Activated CD4-positive, alpha-beta T cell treated with anti-CD3 and anti-CD28 coated beads, Interleukin-2, amount 50 U/mL, for 16 hours (primary cell): Measurements from ENCODE around the gene P2RX6.
"Not testable (repeated sequence)": the region's sequence is repeated elsewhere in the genome, so short reads cannot be mapped to it uniquely, and the experiment has no call there.

Experiments
- DNase-seq: peaks from one replicate; pipeline ENCODE4 v3.0.0-alpha.2; 2020

Gene P2RX6

DNA sequence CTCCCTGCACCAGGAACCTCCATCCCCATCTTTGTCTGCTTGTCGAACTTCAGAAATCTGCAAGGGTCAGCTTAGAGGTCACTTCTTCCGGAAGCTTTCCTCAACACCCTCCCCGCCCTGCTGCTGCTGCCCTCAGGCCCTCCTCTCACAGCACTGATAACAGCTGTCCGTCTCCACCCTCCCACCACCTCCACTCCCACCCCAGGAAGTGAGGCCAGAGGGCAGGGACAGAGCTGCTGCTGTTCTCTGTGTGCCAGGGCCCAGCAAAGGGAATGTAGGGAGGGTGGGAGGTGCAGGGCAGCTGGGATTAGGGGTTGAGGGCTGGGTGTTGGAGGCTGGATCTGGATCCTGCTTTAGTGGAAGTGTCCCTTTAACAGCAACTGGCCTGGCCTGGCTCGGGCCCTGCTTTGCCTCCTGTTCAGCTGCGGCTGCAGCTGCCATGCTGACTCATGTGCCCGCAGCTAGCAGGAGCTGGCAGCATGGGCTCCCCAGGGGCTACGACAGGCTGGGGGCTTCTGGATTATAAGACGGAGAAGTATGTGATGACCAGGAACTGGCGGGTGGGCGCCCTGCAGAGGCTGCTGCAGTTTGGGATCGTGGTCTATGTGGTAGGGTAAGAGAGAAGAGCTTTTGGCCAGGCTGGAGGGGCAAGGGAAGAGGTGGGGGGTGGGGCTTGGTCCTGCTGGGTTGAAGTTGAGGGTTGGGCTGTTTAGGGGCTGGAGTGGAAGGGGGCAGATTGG lies at the start of gene P2RX6:
P2RX6 (plus strand) TSS at position 440 of the 740 bp plus-strand sequence; CDS start at position 450, 10 bp downstream.
- no peak for DNase-seq

DNA sequence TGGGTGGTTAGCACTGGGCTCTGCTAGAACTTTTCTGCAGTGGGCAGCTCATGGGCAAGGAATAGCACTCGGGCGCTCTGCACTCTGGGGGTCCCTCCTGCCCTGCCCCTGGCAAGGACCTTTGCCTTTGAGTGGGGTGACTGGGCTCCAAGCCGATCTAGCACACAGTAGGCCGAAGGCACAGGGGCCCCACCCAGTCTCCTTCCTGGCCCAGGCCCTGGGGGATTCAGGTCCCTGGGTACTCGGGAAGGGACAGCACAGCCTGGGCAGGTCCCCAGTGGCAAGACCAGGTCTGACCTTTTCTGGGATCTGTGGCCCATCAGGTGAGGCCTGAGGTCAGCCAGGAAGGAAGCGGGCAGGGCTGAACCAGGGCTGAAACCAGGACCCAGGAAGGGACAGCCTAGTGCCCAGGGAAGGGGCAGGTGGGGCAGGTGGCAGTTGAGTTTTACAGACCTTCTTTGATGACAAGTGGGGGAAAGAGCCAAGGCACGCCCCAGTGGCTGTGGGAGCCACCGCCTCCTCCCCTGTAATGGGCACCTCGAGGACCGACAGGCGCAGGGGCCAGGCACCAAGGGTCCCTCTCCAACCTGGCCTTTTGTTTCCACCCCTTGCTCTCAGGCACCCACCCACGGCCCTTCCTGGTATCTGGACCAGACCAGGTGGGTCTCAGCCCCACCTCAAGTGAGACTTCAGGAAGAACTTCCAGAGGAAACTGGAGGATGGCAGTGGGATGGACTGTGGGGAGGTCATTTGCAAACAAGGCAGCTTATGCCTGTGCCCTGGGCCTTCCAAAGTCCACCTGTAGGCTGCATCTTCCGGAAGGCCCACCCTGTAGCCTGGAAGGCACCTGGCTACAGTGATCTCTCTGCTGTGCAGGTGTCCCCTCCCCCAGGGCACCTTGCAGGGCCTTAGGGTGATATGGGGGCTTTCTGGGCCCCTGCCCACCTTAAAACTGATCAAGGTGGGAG lies 48.8 kb upstream of the P2RX6 start:
- no peak for DNase-seq

DNA sequence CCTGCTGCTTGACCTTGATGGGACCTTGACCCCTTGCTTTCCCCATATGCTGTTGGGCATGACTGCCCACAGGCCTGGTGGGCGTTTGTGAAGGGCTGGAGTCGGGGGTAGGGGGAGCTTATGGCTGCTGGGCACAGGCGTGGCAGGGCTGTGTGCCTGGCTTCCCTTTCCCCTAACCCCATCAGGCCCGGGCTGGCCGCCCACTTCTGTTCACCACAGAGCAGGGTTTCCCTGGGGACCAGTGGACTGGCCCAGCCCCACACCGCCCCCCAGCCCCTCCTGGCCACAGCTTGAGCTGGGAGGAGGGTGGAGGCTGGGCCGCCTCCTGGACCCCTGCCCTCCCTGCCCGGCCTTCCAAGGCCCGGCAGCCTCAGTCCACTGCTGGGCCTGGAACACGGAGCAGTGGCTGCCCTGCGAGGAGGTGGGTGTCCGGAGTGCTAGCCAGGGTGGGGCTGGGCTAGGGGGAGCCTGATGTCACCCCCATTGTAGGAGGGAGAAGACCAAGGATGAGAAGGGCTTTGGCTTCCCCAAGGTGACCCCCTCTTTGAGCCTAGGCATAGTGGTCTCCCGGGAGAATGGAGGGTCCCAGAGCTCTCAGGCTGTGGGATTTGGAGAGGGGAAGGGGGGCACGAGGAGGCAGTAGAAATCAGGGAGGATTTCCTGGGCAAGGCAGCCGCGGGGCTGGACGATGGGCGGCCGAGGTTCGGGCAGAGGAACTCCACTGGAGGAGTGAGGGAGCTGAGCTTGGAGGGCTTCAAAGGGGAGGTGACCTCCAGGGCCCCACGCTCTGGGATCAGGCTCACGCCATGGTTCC lies 47.9 kb upstream of the P2RX6 start, which contains the start of gene AIFM3:
AIFM3 (plus strand) TSS at position 373 of the 814 bp plus-strand sequence. CDS start 690 bp downstream, outside the sequence.
- no peak for DNase-seq

DNA sequence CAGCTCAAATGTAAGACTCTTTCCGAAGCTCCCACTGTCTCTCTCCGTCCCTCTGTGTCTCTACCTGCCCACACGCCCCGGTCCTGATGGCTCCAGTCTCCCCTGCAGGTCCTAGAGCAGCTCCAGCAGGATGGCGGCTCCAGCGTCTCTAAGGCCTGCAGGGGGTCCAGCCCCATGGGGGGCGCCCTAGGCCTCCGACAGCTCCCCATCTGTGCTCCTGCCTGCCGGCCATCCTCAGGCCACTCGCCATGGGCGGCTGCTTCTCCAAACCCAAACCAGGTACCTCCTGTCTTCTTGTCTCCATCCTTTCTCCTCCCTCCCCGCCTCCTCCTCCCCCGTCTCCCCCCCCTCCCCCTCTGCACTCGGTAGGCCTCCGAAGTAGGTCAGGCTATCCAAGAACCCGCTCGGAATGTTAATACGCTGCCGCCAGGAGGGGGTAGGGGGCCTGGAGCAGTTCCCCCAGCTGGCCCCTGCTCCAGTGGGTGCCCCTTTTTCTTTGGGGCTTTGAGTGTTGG lies 47.2 kb upstream of the P2RX6 start:
- DNase-seq: no peak

DNA sequence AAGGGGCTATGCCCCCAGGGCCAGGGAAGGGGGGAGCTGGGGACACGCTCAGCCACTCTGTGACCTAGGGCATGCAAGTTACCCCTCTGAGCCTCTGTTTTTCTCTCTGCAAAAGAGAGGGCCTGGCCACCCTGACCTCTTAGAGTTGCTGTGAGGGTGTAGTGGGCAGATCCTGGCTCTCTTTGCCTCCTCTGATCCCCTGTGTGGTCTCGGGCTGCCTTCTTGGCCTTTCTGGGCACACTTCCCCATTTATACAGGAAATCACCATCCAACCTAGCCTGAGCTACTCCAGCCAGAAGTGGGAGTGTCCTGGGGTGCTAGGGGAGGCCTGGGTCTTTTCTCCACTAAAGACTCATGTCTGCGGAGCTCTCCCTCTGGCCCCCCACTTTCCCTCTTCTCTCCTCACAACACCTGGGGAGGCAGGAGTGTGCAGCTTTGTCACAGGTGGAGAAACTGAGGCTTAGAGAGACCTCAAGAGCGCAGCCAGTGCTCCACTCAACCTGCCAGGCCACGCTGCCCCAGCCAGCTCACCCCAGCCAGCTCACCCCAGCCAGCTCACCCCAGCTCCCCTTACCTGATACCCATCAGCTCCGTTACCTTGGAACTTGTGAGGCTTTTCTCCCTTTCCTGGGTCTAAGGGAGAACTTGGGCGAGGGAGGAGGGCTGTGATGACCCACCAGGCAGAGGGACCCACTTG lies 46.5 kb upstream of the P2RX6 start:
- no peak for DNase-seq

DNA sequence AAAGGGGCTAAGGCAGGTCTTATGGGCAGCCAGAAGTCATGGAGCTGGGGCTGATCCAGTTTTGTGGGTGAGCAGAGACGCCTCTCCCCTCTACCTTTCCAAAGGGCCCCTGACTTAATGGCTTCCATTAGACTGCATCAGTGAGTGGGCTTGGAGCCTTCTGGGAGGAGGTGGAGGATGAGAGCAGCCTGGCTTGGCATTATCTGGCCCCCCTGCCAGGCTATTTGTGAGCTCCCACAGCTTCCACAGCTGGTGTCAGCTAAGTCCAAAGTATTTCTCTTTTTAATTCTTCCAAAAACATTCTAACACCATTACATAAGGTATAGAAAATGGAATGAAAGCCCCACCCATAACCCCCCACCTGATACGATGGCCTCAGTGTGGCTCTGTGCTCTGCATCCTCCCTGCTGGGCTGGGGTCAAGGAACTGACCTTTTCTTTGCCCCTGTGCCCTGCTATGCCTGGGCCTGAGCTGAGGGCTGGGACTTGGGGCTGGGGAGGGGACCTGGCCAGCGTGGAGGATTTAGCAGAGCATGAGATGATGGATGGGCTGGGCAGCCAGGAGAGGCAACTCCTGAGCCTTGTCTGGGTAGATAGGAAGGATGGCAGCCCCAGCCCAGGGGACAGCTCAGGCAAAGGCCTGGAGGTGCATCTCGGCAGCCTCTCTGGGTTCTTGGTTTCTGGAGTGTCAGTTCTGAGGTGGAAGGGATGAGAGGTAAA lies 43.9 kb upstream of the P2RX6 start:
- DNase-seq: no peak

DNA sequence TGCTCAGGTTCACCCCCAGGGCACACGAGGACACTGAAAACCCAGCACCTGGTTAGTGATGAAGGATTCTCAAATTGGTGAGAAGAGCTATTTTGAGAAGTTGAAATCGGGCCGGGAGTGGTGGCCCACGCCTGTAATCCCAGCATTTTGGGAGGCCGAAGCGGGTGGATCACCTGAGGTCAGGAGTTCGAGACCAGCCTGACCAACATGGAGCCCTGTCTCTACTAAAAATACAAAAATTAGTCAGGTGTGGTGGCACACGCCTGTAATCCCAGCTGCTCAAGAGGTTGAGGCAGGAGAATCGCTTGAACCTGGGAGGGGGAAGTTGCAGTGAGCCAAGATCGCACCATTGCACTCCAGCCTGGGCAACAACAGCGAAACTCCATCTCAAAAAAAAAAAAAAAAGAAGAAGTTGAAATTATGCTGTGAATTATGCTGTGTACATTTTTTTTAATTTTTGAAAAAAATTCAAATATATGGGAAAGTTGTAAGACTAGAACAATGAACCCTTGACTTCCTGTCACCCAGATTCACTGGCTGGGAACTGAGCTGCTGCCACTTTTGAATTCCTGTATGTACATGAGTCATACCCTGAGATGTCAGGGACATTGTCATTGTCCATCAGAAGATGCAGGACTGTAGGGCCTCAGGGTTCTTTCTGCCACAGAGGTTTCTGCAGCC lies 42.8 kb upstream of the P2RX6 start:
- DNase-seq: not testable (repeated sequence)

DNA sequence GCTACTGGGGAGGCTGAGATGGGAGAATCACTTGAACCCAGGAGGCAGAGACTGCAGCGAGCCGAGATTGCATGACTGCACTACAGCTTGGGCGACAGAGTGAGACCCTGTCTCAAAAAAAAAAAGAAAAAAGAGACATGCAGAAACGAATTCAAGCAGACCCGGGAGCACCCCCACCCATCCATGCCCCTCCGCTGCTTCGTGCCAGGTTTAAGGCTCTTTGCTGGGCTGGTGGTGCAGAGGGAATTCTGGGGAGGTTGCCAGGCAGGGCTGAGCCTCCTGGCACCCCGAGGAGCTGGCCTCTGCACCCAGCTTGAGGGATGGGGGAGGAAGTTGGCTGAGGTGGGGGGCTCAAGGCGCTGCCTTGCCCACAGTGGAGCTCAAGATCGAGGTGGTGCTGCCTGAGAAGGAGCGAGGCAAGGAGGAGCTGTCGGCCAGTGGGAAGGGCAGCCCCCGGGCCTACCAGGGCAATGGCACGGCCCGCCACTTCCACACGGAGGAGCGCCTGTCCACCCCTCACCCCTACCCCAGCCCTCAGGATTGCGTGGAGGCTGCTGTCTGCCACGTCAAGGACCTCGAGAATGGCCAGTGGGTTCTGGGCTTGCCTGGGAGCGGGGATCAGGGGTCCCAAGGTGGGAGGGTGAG lies 41.9 kb upstream of the P2RX6 start:
- no peak for DNase-seq

DNA sequence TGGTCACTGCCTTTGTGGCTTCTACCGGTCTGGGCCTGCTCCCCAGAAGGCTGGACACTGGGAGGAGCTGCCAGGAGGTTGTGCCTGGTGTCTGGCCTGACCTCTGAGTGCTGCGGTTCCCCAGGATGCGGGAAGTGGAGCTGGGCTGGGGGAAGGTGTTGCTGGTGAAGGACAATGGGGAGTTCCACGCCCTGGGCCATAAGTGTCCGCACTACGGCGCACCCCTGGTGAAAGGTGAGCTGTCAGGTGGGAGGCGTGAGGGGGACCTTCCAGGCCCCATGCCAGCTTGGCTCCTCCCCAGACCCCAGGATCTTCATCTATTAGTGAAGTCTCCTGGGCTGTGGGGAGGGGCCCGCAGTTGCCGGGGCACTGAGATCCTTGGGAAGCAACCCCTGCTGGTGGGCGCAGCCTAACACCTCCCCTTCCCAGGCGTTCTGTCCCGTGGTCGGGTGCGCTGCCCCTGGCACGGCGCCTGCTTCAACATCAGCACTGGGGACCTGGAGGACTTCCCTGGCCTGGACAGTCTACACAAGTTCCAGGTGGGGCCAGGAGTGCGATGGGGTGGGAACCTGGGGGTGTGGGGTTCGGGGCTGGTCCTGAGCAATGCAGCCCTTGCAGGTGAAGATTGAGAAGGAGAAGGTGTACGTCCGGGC lies 41.2 kb upstream of the P2RX6 start:
- no peak for DNase-seq

DNA sequence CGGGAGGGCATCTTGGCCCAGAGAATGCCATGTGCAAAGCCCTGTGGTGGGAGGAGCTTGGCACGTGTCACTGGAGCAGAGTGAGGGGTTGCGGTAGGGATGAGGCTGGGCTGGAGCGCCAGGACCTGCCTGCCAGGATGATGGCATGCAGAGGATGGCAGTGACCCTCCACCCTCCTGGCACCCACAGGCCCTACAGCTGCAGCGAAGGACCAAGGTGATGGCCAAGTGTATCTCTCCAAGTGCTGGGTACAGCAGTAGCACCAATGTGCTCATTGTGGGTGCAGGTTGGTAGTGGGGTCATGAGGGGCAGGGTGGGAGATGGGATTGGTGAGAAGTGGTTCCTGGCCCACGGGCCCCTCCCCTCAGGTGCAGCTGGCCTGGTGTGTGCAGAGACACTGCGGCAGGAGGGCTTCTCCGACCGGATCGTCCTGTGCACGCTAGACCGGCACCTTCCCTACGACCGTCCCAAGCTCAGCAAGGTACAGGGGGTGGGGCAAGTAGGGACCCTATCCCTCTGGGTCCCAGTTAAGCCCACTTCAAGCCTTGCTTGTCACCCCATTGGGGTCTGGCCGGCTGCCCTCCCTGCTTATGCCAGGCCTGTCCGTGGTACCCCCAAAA lies 40.5 kb upstream of the P2RX6 start:
- DNase-seq: no peak

DNA sequence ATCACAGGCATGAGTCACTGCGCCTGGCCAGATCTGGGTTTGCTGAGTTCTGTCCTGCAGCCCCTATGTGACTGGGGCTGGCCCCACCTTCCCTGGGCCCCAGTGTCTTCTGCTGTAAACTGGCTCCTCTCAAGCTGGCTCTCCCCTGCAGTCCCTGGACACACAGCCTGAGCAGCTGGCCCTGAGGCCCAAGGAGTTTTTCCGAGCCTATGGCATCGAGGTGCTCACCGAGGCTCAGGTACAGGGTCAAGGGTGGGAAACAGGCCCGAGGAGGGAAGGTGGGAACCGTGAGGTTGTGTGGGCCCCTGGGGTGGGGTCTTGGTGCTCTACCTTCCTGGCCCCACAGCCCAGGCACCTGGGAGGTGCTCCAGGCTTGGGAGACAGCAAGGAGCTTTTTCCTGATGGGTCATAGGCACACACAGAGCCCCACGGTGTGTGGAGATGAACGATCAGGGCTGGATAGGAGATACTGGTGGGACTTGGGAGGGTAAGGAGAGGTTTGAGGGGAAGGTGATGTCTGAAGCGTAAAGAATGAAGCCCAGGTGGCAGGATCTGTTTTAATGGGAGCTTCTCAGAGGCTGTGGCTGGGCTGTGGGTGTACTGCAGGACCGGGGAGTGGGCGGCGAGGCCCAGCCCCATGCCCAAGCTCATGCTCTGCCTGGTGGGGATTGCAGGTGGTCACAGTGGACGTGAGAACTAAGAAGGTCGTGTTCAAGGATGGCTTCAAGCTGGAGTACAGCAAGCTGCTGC lies 39.2 kb upstream of the P2RX6 start:
- no peak for DNase-seq

DNA sequence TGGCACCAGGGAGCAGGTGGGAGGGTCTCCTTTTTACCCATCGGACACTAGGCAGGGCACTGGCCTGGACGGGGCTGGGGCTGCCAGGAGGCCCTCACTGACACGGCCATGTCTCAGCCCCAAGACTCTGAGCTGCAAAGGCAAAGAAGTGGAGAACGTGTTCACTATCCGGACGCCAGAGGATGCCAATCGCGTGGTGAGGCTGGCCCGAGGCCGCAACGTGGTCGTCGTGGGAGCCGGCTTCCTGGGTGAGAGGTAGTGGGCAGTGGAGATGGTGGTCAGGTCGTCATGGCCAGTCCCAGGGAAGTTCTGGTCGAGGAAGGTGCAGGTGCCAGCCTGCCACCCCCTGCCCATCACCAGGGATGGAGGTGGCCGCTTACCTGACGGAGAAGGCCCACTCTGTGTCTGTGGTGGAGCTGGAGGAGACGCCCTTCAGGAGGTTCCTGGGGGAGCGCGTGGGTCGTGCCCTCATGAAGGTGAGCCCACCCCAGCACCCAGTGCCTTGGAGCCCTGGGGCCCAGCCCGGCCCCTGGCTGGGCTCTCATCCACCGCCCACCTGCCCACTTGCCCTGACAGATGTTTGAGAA lies 38.6 kb upstream of the P2RX6 start:
- DNase-seq: no peak

DNA sequence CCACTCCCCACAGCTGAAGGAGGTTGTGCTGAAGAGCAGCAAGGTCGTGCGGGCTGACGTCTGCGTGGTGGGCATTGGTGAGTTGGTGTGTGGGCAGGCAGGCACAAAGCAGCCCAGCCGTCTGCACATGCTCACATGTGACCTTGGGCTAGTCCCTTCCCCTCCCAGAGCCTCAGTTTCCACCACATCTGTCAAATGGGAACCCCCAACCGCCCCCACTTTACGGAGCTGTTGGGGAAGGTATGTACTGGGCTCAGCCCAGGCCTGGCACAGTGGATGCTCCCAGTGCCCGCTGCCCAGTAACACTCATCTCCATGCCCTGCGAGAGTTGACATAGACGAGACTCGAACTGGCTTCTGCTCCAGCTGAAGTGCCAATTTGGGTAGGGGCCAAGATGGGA lies 37.9 kb upstream of the P2RX6 start:
- no peak for DNase-seq

DNA sequence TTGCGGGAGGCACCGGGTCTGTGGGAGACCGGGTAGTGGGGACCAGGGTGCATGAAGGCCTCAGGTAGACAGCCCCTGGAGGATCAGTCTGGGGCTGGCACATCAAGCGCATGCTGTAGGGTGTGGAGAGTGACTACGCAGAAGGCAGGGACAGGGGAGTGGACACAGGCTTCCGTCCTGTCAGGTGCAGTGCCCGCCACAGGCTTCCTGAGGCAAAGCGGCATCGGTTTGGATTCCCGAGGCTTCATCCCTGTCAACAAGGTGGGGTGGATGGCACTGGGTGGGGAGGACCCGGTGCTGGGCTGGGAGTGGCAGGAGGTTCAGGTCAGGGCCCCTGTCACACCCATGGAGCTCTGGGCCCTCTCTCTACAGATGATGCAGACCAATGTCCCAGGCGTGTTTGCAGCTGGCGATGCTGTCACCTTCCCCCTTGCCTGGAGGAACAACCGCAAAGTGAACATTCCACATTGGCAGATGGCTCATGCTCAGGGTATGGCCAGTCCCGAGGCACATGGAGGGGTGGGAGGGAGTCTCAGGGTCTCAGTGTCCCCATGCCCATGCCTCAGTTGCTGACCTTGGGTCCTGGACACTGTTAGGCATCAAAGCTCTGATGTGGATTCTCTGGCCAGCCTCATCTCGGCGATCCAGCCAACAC lies 37.3 kb upstream of the P2RX6 start:
- no peak for DNase-seq

DNA sequence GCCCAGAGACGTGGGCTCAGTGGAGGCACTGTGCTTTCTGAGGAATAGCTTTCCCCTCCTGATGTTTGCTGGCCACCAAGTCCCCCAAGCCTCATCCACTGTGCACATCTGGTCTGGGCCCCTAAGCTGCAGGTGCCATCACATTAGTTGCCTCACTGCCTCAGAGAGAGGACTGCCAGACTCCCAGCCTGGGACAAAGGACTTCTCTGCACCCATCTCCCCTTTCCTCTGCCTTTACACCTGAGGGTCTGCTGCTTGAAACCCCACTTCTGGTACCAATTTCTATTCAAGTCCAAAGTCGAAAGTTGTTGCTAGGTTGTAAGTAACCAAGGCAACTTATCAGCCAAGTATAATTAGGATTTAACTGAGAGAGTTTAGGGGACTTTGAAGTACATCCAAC lies 36.5 kb upstream of the P2RX6 start:
- DNase-seq: no peak

DNA sequence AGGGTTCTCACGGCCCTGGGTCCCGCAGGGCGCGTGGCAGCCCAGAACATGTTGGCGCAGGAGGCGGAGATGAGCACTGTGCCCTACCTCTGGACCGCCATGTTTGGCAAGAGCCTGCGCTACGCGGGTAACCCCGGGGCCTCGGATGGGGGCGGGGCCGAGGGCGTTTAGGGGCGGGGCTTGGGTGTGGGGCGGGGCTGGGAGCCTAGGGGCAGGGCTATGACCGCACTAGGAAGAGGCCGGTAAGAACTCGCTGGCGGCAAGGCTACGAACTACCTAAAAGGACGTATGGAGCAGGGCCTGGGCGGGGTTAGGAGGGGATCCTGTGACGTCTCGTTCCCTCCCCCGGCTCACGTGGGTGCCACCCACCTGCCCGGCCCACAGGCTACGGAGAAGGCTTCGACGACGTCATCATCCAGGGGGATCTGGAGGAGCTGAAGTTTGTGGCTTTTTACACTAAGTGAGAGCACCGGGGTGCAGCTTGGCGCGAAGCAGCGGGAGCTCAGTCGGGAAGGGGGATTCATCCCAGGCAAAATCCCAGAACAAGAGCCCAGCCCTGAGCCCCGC lies 35.6 kb upstream of the P2RX6 start:
- peak; percentile 62 for DNase-seq

DNA sequence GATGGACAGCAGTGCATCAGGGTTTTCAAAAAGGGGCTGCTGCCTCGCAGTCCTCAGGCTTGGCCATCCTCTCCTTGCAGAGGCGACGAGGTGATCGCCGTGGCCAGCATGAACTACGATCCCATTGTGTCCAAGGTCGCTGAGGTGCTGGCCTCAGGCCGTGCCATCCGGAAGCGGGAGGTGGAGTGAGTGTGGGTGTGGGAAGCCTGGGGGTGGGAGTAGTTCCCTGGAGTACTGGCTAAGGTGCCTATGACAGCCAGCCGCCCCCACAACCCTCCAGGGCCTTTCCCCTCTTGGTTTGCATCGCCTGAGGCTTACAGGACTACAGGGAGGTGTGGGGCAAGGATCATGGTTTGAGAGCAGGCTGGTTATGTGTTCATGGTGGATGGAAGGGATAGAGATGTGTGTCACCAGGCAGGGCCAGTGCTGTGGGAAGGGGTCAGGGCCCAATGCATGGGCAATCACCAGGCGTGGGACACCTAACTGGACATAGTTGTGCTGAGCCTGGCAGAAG lies 35.0 kb upstream of the P2RX6 start:
- DNase-seq: no peak
